Fibroblast of mammary gland (primary cell): Measurements from ENCODE around the gene ZNF862.

Experiments used
- DNase-seq: peaks from one replicate; pipeline ENCODE4 v3.0.0-alpha.2; 2010; ENCODE audit warnings: low read depth
- H3K4me3 ChIP-seq: 2 replicates; pipeline ENCODE4 v1.5.1; 2011; ENCODE audit warnings: low read depth, mild to moderate bottlenecking, low read length, moderate library complexity; ENCODE audit not compliant: control insufficient read depth
- TF ChIP-seq, protein P1 (sequence below): conservative IDR thresholded peaks from 2 replicates; pipeline ENCODE4 v1.5.1; 2011; ENCODE audit warnings: low read depth, low read length, inconsistent platforms; ENCODE audit not compliant: control insufficient read depth, insufficient read depth

ZNF862 gene

DNA sequence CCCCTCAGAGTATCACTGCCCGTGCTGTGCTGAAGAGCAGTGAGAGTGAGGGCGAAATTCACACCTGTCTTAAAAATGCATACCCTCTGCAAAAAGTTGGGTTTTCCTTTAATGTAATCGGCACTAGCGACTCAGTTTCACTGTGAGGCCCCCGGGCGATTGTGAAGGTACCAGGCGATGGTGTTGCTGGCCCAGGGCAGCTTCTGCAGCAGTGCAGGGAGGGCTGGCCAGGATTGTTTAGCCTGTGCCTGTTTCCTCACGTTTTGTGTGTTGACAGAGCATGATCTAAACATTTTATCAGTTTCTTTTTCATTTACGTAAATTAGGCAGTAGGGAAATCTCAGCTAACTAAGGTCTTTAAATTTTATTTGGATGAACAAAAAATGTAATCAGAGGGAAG is 13.3 kb downstream of the ZNF862 start:
- DNase-seq: no peak
- H3K4me3 ChIP-seq: no peak overlapping the region
- TF ChIP-seq, protein P1, sequence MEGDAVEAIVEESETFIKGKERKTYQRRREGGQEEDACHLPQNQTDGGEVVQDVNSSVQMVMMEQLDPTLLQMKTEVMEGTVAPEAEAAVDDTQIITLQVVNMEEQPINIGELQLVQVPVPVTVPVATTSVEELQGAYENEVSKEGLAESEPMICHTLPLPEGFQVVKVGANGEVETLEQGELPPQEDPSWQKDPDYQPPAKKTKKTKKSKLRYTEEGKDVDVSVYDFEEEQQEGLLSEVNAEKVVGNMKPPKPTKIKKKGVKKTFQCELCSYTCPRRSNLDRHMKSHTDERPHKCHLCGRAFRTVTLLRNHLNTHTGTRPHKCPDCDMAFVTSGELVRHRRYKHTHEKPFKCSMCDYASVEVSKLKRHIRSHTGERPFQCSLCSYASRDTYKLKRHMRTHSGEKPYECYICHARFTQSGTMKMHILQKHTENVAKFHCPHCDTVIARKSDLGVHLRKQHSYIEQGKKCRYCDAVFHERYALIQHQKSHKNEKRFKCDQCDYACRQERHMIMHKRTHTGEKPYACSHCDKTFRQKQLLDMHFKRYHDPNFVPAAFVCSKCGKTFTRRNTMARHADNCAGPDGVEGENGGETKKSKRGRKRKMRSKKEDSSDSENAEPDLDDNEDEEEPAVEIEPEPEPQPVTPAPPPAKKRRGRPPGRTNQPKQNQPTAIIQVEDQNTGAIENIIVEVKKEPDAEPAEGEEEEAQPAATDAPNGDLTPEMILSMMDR: no peak

DNA sequence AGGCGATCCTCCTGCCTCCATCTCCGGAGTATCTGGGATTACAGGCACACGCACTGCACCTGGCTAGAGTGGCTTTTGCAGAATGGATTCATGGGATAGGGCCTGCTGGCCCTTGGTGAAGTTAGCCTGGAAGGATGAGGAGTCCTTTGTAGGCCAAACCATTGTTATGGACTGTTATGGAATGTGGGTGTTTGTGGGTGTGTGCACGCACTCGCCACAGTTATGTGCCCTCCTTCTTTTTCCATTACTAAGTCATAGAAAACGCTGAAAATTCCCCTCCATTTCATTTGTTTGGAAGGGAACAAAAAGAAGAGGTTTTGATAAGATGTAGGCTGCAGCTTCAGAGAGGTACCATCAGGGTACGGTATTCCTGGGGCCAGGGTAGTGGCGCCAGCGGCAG is 15.0 kb downstream of the ZNF862 start:
- DNase-seq: no peak
- no peak overlapping the region for H3K4me3 ChIP-seq
- TF ChIP-seq, protein P1: no peak

DNA sequence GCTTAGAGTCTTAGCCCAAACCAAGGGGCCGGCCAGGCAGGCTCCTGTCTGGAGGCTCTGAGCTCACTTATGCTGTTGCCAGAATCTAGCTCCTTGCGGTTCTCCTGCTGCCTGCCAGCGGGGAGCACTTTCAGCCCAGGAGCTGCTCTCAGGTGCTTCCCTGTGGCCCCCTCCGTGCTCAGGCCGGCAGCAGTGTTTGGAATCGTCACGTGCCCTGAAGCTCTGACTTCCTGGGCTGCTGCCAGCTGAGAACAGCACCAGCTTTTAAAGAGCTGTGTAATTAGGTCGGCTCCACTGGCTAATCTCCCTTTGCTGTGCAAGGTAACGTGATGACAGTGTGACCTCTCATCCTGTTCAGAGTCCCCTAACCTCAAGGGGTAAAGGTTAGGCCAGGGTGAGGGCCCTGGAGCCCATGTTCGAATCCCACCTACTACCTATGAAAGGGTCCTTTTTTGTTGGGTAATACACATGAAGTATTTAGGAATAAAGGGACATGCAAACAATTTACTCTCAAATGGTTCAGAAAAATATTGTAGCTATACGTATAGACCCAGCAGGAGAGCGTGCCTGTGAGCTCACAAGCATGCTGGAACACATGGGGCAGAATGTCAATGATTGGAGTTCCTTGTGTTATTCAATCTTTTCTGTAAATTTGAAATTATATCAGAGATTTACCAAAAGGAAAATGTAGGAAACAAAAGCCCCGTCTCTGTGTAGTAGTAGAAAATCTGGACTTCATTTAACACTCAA is 16.6 kb downstream of the ZNF862 start:
- peak; percentile 33 for DNase-seq
- no peak overlapping the region for H3K4me3 ChIP-seq
- TF ChIP-seq, protein P1: no peak

GRCh38 chr7:149855361-149856305 is 17.5 kb downstream of the ZNF862 start:
- TF ChIP-seq, protein P1: no peak
- H3K4me3 ChIP-seq: no peak overlapping the region
- DNase-seq: peak; percentile 71

- DNase-seq: no peak
- H3K4me3 ChIP-seq: no peak overlapping the region
- TF ChIP-seq, protein P1: no peak
Measured at GRCh38 chr7:149856583-149856982, 18.4 kb downstream of the ZNF862 start.

DNA sequence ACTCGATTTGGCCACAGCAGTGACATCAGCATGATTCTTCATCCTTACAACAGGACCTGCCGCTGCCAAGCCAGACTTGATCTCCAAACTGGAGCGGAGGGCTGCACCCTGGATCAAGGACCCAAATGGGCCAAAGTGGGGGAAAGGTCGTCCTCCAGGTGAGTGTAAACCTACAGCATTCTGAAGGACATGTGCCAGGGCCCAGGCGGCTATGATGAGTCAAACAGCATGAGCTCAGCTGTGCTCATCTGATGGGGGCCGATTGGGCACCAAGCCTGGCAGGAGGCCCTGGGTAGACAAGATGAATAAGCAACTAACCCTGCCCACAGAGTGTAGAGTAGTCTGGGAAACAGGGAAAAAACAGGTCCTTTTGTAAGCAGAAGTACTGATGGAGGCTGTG is 21.2 kb downstream of the ZNF862 start:
- H3K4me3 ChIP-seq: no peak overlapping the region
- DNase-seq: no peak
- TF ChIP-seq, protein P1: no peak
